ENCODE data around the gene KLHL42. TPM values are rescaled to one million over a fixed set of nuclear protein-coding genes. Genes with fewer than 3 reads are reported as not detected.

Gene KLHL42
- total RNA-seq, 1 donor from 2014 or later = 13.3 TPM

- DNase-seq (ENCODE audit: low read depth in 2 of 2) = peak in 1 of 2 donors; percentile 88
Observed at GRCh38 chr12:27780612-27781408, 777 bp downstream of the KLHL42 start.

- no peak for DNase-seq (ENCODE audit: low read depth in 2 of 2)
Observed at GRCh38 chr12:27781680-27782079, 1.6 kb downstream of the KLHL42 start.

- DNase-seq (ENCODE audit: low read depth in 2 of 2) = no peak
Observed at GRCh38 chr12:27782481-27782880, 2.4 kb downstream of the KLHL42 start.

- DNase-seq (ENCODE audit: low read depth in 2 of 2) = peak in 1 of 2 donors; percentile 79
Observed at GRCh38 chr12:27785882-27786570, 6.0 kb downstream of the KLHL42 start.

GRCh38 chr12:27787559-27787958, 7.5 kb downstream of the KLHL42 start:
- no peak for DNase-seq (ENCODE audit: low read depth in 2 of 2)

GRCh38 chr12:27790179-27790578, 10.1 kb downstream of the KLHL42 start:
- DNase-seq (ENCODE audit: low read depth in 2 of 2) = no peak

GRCh38 chr12:27794818-27795584, 15.0 kb downstream of the KLHL42 start:
- DNase-seq (ENCODE audit: low read depth in 2 of 2) = no peak

GRCh38 chr12:27796128-27796527, 16.1 kb downstream of the KLHL42 start:
- no peak for DNase-seq (ENCODE audit: low read depth in 2 of 2)

- no peak for DNase-seq (ENCODE audit: low read depth in 2 of 2)
Observed at GRCh38 chr12:27797301-27798025, 17.4 kb downstream of the KLHL42 start.

- DNase-seq (ENCODE audit: low read depth in 2 of 2) = no peak
Observed at GRCh38 chr12:27800819-27801218, 20.8 kb downstream of the KLHL42 start.

GRCh38 chr12:27801630-27802029, 21.6 kb downstream of the KLHL42 start:
- no peak for DNase-seq (ENCODE audit: low read depth in 2 of 2)

- DNase-seq (ENCODE audit: low read depth in 2 of 2) = no peak
Observed at GRCh38 chr12:27802511-27802910, 22.5 kb downstream of the KLHL42 start.

GRCh38 chr12:27802936-27803335, 22.9 kb downstream of the KLHL42 start:
- DNase-seq (ENCODE audit: low read depth in 2 of 2) = no peak

- DNase-seq (ENCODE audit: low read depth in 2 of 2) = peak; percentile 15 to 19
Observed at GRCh38 chr12:27805238-27805637, 25.2 kb downstream of the KLHL42 start.

- DNase-seq (ENCODE audit: low read depth in 2 of 2) = no peak
Observed at GRCh38 chr12:27806259-27806658, 26.2 kb downstream of the KLHL42 start.

- DNase-seq (ENCODE audit: low read depth in 2 of 2) = no peak
Observed at GRCh38 chr12:27807063-27807703, 27.1 kb downstream of the KLHL42 start.

- DNase-seq (ENCODE audit: low read depth in 2 of 2) = no peak
Observed at GRCh38 chr12:27808841-27809240, 28.8 kb downstream of the KLHL42 start.

- DNase-seq (ENCODE audit: low read depth in 2 of 2) = no peak
Observed at GRCh38 chr12:27810756-27811155, 30.7 kb downstream of the KLHL42 start.

GRCh38 chr12:27812502-27812901, 32.5 kb downstream of the KLHL42 start:
- no peak for DNase-seq (ENCODE audit: low read depth in 2 of 2)

- DNase-seq (ENCODE audit: low read depth in 2 of 2) = peak in 1 of 2 donors; percentile 27
Observed at GRCh38 chr12:27814411-27814810, 34.4 kb downstream of the KLHL42 start.
